Neutrophil (primary cell): ENCODE measurements around the gene UBE2G2.

Source experiments
- H3K27ac ChIP-seq: fragments of 200-600 bp; sonication (generic); 2 replicates; pipeline ENCODE4 v1.5.1; 2016; ENCODE audit warnings: mild to moderate bottlenecking, moderate library complexity
- H3K27me3 ChIP-seq: fragments of 200-600 bp; sonication (generic); 2 replicates; pipeline ENCODE4 v1.6.0; 2016; ENCODE audit warnings: mild to moderate bottlenecking
- H3K36me3 ChIP-seq: fragments of 200-600 bp; sonication (generic); 2 replicates; pipeline ENCODE4 v1.5.1; 2017
- H3K4me1 ChIP-seq, 2 experiments: fragments of 200-600 bp in 1 of 2; sonication (generic) in 1 of 2; 1 replicate in 1 of 2; 2 replicates in 1 of 2; pipeline versions ENCODE4 v1.5.1 to v1.6.1; 2013 to 2016; ENCODE audit warnings: low read depth in 1 of 2, low read length in 1 of 2, mild to moderate bottlenecking in 1 of 2, moderate library complexity in 1 of 2; ENCODE audit not compliant: control insufficient read depth in 1 of 2, insufficient read depth in 1 of 2
- H3K4me3 ChIP-seq, 2 experiments: fragments of 200-600 bp in 1 of 2; sonication (generic) in 1 of 2; 1 replicate in 1 of 2; 2 replicates in 1 of 2; pipeline ENCODE4 v1.5.1; 2013 to 2016; ENCODE audit warnings: low read depth in 1 of 2, low read length in 1 of 2, mild to moderate bottlenecking in 1 of 2, moderate library complexity in 1 of 2
- H3K9me3 ChIP-seq: fragments of 200-600 bp; sonication (generic); 2 replicates; pipeline ENCODE4 v1.5.1; 2016
- TF ChIP-seq, protein P1 (sequence below): fragments of 200-600 bp; sonication (generic); IDR thresholded peaks from 2 replicates; pipeline ENCODE4 v1.5.1; 2016; ENCODE audit warnings: antibody characterized with exemption

UBE2G2 gene

DNA sequence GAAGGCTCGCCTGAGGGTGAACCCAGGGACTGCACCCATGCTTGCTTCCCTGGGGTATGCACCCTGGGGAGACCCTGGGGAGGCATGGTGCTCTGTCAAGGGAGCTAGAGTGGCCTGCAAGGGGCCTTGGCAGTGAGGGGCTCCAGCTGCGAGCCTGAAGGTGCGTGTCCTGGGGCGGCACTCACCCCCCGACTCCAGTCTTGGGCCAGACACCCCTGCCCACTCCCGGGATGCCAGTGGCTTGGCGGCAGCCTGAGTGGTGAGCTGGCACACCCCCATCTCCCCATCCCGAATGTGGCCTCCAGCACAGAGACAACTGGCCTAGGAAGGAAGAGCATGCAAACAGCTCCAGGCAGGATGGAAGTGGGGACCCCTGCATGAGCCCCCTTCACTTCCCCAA lies 13.6 kb upstream of the UBE2G2 start:
- Histone ChIP-seq H3K4me3 (no peak overlapping the region), H3K27ac (no peak overlapping the region), H3K27me3 (peaks cover 13% of the 10 kb centered on the region), H3K36me3 (peaks cover 19% of the 10 kb centered on the region), H3K4me1 (peaks cover 6 to 12% of the 10 kb centered on the region in 2 experiments), H3K9me3 (no peaks in the 10 kb centered on the region)
- TF ChIP-seq, protein P1, sequence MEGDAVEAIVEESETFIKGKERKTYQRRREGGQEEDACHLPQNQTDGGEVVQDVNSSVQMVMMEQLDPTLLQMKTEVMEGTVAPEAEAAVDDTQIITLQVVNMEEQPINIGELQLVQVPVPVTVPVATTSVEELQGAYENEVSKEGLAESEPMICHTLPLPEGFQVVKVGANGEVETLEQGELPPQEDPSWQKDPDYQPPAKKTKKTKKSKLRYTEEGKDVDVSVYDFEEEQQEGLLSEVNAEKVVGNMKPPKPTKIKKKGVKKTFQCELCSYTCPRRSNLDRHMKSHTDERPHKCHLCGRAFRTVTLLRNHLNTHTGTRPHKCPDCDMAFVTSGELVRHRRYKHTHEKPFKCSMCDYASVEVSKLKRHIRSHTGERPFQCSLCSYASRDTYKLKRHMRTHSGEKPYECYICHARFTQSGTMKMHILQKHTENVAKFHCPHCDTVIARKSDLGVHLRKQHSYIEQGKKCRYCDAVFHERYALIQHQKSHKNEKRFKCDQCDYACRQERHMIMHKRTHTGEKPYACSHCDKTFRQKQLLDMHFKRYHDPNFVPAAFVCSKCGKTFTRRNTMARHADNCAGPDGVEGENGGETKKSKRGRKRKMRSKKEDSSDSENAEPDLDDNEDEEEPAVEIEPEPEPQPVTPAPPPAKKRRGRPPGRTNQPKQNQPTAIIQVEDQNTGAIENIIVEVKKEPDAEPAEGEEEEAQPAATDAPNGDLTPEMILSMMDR = no peak

DNA sequence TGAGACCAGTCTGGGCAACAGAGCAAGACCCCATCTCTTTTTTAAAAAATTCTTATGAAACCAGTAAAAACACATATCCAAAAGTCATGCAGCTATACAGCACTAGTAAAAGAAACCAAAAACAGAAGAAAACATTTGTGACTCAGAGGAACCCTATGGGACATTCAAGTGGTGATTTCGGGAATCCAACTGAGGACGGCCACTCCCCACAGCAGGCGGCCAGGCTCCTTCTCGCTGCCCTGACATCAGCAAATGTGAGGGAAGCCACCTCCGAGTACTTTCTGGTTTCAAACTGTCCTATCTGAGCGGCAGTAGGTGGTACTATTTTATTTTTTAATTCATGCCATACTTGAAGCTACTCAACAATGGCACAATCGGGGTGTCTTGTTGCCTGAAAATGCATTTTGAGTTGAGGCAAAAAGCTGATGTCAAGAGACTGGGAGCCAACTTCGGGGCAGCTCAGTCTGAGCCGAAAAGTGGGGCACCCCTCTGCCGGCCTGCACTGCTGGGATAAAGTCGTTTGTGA lies 12.9 kb upstream of the UBE2G2 start:
- TF ChIP-seq, protein P1 = no peak

DNA sequence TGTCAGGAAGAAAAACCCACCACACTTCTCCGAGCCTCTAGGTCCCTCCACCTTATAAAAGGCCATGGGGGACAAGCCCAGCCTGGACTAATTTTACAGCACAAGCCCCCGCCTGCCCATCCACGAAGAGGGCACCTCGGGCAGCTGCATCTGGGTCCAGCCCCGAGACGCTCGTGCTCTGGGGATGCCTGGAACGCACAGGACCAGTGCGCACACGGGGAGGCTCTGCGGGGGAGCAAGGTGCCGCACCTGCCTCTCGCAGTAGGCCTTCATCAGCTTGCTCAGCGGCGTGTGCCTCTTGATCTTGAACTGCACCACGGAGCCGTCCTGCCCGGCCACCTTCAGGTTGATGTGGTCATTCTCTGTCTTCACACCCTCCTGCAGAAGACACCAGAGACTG lies 12.1 kb upstream of the UBE2G2 start:
- Histone ChIP-seq H3K36me3 (peaks cover 34% of the 10 kb centered on the region), H3K27ac (no peak overlapping the region), H3K27me3 (peaks cover 6% of the 10 kb centered on the region), H3K9me3 (no peaks in the 10 kb centered on the region), H3K4me1 (peaks cover 6 to 12% of the 10 kb centered on the region in 2 experiments), H3K4me3 (no peak overlapping the region)
- TF ChIP-seq, protein P1 = no peak

More for the DNA sequence above, 12.9 kb upstream of the UBE2G2 start:
- Histone ChIP-seq H3K36me3 (peaks cover 25% of the 10 kb centered on the region), H3K27ac (no peak overlapping the region), H3K4me1 (peaks cover 6 to 12% of the 10 kb centered on the region in 2 experiments), H3K4me3 (no peak overlapping the region), H3K27me3 (peaks cover 13% of the 10 kb centered on the region), H3K9me3 (no peaks in the 10 kb centered on the region)

GRCh38 chr21:44813149-44813548 lies 11.5 kb upstream of the UBE2G2 start:
- Histone ChIP-seq H3K27me3 (peaks cover under 1% of the 10 kb centered on the region), H3K4me1 (peaks cover 3 to 7% of the 10 kb centered on the region in 2 experiments), H3K9me3 (no peaks in the 10 kb centered on the region), H3K36me3 (peaks cover 39% of the 10 kb centered on the region), H3K4me3 (no peak overlapping the region), H3K27ac (no peak overlapping the region)
- TF ChIP-seq, protein P1 = no peak

- Histone ChIP-seq H3K27ac (no peak overlapping the region), H3K27me3 (no peaks in the 10 kb centered on the region), H3K9me3 (no peaks in the 10 kb centered on the region), H3K4me1 (peaks cover 3 to 6% of the 10 kb centered on the region in 2 experiments), H3K36me3 (peaks cover 45% of the 10 kb centered on the region), H3K4me3 (no peak overlapping the region)
- TF ChIP-seq, protein P1 = no peak
These were observed 11.0 kb upstream of the UBE2G2 start for GRCh38 chr21:44812640-44813039.
